ENCODE data around the gene PRSS8.
A peak's percentile ranks its signal among the peaks of the same experiment; 100 is the strongest.
"Not testable (repeated sequence)": the region's sequence is repeated elsewhere in the genome, so short reads cannot be mapped to it uniquely, and the experiment has no call there.

PRSS8 gene

DNA sequence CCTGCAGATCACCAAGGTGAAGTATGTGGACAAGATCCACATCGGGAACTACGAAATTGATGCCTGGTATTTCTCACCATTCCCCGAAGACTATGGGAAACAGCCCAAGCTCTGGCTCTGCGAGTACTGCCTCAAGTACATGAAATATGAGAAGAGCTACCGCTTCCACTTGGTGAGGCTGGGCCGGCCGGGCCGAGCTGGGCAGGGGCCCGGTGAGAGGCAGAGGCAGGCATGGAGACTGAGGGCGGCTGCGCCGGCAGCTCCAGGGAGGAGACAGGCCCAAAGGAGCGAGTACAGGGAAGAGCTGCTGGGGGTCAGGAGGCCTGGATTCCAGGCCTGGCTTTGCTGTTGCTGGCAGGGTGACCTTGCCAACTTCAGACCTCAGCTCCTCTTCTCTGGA is 8.3 kb downstream of the PRSS8 start:
- no peak for DNase-seq

DNA sequence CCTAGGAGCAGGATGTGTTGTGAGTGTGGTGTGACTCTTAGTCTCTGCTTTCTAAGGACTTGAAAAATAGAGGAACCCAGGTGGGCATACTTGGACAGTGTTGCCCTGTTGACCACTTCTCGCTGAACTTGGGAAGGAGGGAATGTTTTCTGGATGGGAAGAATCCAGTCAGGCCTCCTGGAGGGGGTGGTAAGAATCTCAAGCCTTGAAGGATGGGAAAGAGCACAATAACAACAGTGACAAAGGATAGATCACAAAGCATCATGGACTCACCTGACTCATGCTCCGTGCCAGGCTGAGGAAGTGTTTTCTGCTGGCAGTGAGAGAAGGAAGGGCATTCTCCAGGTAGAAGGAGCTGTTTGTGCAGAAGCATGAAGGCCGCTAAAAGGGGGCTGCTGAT is 9.7 kb downstream of the PRSS8 start:
- DNase-seq, result no peak

DNA sequence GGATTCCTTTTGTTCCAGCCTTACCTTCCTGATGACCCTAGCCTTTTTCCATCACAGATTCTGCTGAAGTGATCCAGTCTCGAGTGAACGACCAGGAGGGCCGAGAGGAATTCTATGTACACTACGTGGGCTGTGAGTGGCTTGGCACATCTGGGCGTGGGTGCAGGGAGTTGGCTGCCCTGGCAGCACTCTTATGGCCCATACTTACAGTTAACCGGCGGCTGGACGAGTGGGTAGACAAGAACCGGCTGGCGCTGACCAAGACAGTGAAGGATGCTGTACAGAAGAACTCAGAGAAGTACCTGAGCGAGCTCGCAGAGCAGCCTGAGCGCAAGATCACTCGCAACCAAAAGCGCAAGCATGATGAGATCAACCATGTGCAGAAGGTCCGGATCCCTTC is 15.4 kb downstream of the PRSS8 start:
- DNase-seq, result no peak

DNA sequence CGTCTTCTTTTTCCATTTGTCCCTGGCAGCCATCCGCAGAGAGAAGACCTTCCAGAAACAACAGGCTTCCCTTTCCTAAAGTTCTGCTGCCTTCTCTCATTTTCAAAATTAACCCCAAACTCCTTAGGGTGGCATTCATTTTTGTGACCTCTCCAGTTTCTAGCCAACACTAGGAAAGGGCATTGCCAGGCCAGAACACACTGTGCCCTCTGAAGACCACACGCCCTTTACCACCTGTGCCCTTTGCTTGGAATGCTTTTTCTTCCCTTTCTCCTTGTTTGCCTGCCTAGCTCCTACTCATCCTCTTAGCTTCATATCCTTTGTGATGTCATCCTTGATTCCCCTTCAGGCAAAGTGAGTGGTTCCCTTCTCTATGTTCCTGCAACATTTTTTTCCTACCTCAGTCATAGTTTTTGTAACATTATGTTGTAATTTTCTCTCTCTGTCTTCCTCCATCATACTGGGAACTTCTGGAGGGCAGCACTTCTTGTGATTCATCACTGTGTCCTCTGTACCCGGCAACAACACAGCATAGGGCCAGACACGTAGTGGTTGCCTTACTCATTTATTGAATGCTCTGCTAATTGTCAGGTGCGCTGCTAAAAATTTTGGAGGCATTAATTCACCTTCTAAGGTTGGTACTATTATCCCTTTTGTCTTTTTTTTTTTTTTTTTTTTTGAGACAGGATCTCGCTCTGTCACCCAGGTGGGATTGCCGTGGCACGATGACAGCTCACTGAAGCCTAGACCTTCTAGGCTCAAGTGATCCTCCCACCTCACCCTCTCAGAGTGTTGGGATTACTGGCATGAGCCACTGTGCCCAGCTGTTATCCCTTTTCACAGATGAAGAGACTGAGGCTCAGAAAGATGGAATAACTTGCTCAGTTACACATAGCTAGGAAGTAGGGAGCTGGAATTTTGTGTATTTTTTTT is 17.0 kb downstream of the PRSS8 start:
- no peak for DNase-seq

DNA sequence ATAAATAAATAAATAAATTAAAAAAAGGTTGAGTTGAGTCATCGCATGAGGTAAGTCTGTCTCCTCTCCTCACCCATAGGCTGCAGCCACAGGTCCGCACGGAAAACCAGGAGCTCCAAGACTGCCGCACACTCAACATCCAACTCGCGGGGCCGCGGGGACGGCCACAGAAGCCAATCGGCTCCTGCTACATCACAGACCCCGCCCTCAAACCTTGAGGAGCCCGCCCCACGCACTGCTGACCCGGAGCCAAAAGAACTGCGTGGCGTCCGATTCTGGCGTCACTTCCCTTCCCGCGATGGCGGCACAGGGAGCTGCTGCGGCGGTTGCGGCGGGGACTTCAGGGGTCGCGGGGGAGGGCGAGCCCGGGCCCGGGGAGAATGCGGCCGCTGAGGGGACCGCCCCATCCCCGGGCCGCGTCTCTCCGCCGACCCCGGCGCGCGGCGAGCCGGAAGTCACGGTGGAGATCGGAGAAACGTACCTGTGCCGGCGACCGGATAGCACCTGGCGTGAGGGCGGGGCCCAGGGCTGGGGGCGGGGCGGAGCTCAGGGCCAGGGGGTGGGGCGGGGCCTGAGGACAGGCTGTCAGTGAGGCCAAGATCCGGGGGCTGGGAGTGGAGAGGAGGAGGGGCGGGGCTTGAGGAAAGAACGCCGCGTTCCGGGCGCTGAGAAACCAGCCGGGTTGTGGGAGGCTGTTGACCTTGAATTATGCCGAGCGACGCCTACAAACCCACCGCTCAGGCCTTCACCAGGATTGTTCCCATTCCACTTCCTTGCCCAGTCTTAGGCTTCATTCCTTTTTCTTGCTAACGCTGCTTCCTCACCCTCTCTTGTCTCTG is 17.9 kb downstream of the PRSS8 start, which contains the start of gene KAT8:
Gene KAT8 (plus strand): TSS at position 281 of the 839 bp plus-strand sequence. CDS start 18 bp downstream, at position 299.
- peak; percentile 97 to 99 for DNase-seq

DNA sequence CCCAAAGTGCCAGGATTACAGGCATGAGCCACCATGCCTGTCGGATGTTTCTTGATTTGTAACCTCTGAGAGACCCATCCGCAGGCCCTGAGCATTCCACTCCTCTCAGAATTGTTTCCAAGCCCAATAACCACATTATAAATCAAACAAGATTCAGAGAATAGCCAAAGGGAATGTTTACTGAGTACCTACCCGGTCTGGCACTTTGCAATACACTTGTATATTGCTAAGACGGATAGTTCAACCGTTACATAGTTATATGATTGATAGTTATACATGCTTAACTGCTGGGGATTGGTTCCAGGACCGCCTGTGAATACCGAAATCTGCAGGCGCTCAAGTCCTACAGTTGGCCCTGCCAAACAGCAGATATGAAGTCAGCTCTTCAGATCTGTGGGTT is 21.1 kb downstream of the PRSS8 start:
- no peak for DNase-seq

DNA sequence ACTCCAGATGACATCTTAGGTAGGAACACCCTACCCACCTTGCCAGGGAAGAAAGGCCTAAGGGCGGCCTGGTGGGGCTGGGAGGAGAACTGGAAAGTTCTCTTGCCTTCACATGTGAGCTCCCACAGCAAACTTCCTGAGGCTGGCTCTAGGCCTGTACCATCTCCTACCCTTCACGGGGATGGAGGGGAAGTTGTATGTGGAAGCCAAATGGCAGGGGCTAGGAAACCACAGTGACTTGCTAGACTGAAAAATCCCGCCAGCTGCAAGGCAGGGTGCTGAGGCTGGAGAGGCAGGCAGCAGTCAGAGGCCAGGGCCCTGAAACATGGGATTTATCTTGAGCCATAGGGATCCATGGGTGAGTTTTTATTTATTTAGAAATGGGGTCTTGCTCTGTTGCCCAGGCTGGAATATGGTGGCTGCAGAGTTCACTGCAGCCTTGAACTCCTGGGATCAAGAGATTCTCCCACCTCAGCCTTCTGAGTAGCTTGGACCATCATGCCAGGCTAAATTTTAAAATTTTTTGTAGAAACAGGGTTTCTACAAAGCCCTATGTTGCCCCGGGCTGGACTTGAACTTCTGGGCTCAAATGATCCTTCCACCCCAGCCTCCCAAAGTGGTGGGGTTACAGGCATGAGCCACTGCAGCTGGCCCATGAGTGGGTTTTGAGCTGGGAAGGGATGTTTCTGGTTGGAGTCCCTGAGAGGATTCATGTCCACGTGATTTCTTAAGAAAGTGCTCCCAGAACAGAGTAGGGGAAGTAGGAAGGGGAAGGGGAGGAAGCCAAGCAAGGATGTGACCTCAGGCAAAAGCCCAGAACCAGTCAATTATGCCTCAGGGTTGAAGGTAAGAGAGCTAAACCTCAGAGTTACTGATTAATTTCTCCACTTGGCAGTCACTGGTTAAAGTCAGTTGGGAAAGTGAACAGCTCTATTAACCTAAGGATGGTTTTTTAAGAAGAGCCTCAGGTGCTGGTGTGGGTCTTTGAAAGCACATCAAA is 22.1 kb downstream of the PRSS8 start:
- no peak for DNase-seq

DNA sequence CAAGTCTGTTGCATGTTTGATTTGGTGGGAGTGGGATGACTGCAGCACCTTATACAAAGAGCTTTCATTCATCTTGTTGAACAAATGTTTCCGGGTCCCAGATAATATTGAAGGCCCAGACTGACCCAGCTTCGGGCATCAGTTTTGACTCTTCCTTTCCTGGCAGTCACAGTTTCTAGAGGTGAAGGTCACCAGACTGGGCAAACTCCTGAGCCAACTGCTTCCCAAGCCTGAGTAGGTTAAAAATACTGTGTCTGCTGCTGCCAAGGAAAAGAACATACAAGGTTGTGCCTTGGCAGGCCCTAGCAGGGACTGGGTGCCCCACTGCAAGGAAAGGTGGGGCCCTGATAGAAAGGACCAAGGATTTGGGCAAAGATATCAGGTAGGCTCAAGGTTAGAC is 22.8 kb downstream of the PRSS8 start:
- no peak for DNase-seq

DNA sequence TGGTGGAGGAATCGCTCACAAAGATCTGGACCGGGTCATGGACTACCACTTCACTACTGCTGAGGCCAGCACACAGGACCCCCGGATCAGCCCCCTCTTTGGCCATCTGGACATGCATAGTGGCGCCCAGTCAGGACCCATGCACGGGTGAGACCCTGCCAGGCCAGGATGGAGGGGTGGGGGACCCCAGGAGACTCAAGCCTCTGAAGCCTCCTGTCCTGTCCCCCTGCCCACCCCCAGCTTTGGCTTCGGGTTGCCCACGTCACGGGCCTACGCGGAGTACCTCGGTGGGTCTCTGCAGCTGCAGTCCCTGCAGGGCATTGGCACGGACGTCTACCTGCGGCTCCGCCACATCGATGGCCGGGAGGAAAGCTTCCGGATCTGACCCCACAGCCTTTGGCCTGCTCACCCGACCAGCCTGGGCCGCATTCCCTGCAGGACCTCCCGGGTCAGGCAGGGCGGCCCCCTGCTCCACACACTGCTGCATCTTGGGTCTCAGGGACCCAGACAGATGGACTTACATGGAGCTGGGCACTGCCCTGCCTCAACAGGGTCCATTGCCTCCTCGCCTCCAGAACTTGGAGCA is 23.6 kb downstream of the PRSS8 start:
- no peak for DNase-seq

DNA sequence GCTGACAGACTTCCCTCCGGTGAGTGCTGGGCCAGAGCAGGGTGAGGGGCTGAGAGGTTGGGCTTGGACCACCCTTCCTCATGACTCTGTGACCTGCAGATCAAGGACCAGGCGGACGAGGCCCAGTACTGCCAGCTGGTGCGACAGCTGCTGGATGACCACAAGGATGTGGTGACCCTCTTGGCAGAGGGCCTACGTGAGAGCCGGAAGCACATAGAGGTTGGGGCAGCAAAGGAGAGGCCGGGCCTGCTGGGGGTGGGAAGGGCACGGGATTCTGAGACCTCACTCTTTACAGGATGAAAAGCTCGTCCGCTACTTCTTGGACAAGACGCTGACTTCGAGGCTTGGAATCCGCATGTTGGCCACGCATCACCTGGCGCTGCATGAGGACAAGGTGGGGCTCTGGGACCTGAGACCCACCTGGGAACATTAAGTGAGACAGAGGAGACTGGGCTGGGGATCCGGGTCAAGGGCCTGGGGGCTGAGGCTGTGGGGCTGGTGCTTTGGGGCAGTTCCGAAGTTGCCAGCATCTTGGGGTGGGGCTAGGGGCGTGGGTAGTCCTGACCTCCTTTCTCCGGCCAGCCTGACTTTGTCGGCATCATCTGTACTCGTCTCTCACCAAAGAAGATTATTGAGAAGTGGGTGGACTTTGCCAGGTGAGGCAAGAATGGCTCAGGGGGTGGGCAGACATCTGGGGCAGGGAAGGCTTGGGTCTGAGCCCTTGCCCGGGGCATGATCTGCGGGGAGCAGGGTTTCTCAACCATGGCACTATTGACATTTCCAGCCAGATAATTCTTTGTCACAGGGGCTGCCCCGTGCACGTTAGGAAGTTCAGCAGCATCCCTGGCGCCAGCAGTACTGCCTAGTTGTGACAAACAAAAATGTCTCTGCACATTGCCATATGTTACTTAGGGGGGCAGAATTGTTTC is 25.2 kb downstream of the PRSS8 start:
- DNase-seq, result no peak

DNA sequence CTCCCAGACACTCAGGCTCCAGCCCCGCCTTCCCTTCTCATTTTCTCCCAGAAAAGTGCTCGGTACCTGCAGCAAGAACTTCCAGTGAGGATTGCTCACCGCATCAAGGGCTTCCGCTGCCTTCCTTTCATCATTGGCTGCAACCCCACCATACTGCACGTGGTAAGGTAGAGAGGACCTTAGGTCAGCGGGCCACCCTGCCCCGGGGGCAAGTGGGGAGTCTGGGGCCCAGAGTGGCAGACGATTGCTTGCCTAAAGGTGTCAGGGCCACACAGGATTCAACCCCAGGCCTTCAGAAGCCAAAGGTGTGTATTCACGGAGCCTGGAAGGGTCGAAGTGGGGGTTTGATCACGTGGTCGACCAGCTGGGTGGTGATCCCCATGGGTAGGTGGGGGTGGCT is 25.9 kb downstream of the PRSS8 start:
- no peak for DNase-seq

DNA sequence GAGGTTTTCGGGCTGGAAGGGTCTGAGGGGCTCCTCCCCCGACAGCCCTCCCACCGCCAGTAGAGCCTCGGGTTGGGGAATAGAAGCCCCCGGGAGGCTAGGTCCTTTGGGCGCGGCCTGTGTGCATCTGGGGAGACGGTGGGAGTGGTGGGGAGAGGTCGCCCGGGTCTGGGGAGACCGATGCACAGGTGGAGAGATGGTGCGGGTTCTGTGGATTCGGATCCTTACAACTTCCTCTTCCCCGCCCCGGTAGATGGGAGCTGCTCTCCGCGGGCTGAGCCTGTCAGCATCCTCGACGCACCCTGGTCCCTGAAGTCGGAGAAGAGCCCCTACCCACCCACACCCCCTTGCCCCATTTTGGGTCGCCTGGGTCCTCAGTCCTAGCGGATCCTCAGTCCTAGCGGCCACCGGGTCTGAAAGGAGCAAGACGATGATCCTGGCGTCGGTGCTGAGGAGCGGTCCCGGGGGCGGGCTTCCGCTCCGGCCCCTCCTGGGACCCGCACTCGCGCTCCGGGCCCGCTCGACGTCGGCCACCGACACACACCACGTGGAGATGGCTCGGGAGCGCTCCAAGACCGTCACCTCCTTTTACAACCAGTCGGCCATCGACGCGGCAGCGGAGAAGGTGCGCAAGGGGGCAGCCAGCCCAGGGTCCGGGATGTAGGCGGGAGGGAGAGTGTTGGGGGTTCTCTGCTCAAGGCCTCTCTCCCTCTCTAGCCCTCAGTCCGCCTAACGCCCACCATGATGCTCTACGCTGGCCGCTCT is 26.6 kb downstream of the PRSS8 start:
- DNase-seq, result no peak

DNA sequence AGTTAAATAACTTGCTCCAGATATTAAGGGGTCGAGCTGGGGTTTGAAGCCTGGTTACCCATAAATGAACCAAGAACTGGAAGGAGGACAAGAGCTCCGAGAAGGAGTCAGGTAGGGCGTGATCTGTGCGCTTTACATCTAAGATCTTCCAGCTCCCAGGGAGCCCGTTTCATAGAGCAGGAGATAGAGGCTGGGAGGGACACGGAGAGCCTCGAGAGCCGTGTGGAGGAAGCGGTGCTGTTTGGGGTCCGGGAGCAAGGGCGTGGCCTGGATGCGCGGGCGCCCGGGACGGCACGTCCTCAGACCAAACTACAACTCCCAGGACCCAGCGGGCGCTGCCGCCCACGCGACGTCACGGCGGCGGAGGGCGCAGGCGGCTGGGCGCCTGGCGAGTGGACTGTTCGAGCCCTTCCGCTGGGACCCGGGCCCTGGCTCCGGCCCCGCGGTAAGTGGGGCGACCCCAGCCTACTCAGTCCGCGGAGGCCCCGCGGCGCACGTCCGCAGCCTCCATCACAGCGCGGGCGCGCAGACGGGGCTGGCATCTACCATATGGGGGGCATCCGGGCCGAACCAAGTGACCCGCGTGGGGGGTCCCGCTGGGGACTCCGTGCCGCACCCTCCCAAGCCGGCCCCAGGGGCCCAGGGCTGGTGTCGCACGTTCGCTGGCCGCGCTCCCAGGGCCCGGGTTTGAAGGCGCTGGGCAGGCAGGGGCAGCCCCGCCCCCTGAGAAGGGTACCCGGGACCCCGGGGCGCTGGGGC is 27.3 kb downstream of the PRSS8 start, which contains the start of gene BCKDK:
Gene BCKDK (plus strand): TSS at position 352 of the 759 bp plus-strand sequence. CDS start 838 bp downstream, outside the sequence.
- peak; percentile 27 to 86 for DNase-seq

DNA sequence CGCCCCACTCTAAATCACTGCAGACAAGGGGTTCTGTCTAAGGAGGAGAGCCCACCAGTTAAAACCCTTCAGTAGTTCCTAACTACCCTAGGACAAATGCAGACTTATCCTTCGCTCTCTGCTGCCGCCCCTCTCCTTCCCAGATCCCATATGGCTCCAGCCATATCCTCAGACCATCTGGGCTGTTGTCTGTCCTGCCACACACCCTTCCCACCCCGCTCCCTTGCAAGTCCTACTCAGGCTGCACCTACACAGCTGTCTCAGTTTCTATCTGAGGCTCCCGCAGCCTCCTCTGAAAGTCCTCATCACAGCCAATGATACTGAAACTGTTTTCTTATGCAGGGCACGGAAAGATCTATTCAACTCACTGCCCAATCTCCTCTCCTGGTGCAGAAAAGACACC is 28.1 kb downstream of the PRSS8 start:
- no peak for DNase-seq

DNA sequence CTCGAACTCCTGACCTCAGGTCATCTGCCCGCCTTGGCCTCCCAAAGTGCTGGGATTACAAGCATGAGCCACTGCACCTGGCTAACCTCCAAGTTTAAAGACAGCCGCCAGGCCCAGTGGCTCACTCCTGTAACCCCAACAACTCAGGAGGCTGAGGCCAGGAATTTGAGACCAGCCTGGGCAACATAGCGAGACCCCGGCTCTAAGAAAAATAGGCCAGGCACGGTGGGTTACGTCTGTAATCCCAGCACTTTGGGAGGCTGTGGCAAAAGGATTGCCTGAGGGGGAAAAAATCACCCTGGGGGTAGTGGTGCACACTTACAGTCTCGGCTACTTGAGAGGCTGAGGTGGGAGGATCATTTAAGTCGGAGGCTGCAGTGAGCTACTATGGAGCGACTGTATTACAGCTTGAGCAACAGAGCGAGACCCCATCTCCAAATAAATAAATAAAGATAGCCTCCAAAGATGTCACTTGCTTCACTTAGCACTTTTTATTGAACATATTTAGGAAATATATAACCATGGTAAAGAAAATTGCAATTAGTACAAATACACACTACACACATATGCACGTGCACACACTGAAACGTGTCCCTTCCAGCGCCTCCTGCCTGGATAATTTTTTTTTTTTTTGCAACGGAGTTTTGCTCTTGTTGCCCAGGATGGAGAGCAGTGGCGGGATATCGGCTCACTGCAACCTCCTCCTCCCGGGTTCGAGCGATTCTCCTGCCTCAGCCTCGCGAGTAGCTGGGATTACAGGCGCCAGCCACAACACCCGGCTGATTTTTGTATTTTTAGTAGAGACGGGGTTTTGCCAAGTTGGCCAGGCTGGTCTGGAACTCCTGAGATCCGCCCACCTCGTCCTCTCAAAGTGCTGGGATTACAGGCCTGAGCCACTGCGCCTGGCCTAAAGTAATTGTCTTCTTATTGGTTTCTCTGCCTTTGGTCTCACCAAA is 28.7 kb downstream of the PRSS8 start:
- no peak for DNase-seq

DNA sequence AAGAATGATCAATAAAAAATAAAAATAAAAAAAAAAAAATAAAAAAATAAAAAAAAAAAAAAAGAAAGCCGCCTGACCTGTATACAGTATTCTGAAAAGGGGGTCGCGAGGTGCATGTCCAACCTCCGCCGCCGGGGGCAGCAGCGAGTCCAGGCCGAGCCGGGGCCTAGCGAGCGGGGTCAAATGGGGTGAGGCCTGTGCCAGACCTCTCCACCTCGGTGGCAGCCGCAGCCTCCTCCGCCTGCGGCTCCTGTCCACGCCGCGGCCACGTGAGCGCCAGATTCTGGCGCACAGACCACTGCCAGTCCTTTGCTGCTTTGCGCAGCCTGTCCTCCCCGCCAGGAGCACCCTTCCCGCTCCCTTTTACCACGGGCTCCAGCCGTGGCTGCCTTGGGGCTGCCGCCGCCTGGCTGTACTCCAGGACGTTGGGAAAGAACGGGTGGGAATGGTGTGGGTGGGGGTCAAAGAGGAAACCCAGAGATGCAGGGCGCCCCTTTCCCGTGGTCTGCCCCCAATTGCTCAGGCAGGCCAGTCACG is 29.8 kb downstream of the PRSS8 start:
- DNase-seq, result peak in 1 of 2 experiments; percentile 56

DNA sequence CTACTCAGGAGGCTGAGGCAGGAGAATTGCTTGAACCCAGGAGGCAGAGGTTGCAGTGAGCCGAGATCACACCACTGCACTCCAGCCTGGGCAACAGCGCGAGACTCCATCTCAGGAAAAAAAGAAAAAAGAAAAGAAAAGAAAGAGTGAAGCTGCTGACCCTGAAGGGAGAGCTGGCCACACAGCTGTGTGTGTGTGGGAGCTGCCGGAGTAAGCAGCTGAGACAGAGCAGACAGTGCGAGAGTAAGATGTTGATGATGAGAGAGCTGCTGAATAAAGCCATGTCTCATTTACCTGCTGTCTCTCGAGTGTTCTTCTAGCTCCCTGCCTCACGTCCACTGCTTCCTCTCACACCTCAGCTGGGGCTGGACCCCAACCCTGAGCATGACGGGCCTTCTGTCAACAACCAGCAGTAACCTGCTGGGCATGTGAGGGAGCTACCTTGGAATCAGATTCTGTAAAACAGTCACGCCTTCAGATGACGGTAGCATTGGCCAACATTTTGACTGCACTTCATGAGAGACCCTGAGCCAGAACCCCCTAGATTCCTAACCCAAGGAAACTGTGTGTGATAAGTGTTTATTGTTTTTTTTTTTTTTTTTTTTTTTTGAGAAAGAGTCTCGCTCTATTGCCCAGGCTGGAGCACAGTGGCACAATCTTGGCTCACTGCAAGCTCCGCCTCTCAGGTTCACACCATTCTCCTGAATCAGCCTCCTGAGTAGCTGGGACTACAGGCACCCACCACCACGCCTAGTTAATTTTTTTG is 34.5 kb downstream of the PRSS8 start:
- not testable (repeated sequence) for DNase-seq

All from NCI-H526 (cell line).